Measurements from ENCODE around the gene VWA8. TPM values are rescaled to one million over a fixed set of nuclear protein-coding genes. Genes with fewer than 3 reads are reported as not detected.
"Not testable (repeated sequence)": the region's sequence is repeated elsewhere in the genome, so short reads cannot be mapped to it uniquely, and the experiment has no call there.

Gene VWA8
- total and polyA plus RNA-seq, 8 donors = 11.9 to 24.4 (median 14.4) TPM

- H3K27ac ChIP-seq = no peak overlapping the region
- H3K4me3 ChIP-seq = no peak overlapping the region
- TF ChIP-seq CTCF (IDR thresholded peaks at IDR 0.05) = no peak
- DNase-seq = no peak
- no peaks in the 10 kb centered on the region for H3K36me3 ChIP-seq
- intact Hi-C loops (cut with DNase I) = loop anchor here in 1 of 2 donors (10.0 kb wide), 1 partner anchor 187 kb away; the partner anchor contains the start of gene RGCC
- H3K4me1 ChIP-seq = peaks cover 11 to 24% of the 10 kb centered on the region in 2 donors
- ATAC-seq = no peak
- no peaks in the 10 kb centered on the region for H3K27me3 ChIP-seq
- H3K9me3 ChIP-seq = no peaks in the 10 kb centered on the region
Observed at GRCh38 chr13:41641961-41642360, 318.9 kb downstream of the VWA8 start.

- no peak for ATAC-seq
- intact Hi-C loops (cut with DNase I) = loop anchor here in 1 of 2 donors (10.0 kb wide), 1 partner anchor 187 kb away; the partner anchor contains the start of gene RGCC
Observed at GRCh38 chr13:41641429-41641828, 319.5 kb downstream of the VWA8 start.

GRCh38 chr13:41639955-41640780, 320.7 kb downstream of the VWA8 start:
- peaks cover 3 to 10% of the 10 kb centered on the region in 2 donors for H3K4me1 ChIP-seq
- ATAC-seq (peak; percentile 47), DNase-seq (no peak)
- H3K9me3 ChIP-seq = no peaks in the 10 kb centered on the region
- TF ChIP-seq CTCF (IDR thresholded peaks at IDR 0.05) = no peak
- no peak overlapping the region for H3K4me3 ChIP-seq
- H3K36me3 ChIP-seq = no peaks in the 10 kb centered on the region
- intact Hi-C loops (cut with DNase I) = loop anchor here in 1 of 2 donors (10.0 kb wide), 1 partner anchor 185 kb away; the partner anchor contains the start of gene RGCC
- H3K27ac ChIP-seq = peak overlapping the region; percentile 23 to 40
- no peaks in the 10 kb centered on the region for H3K27me3 ChIP-seq

More at GRCh38 chr13:41641429-41641828, 319.5 kb downstream of the VWA8 start:
- peaks cover 11 to 23% of the 10 kb centered on the region in 2 donors for H3K4me1 ChIP-seq
- H3K9me3 ChIP-seq = no peaks in the 10 kb centered on the region
- TF ChIP-seq CTCF (IDR thresholded peaks at IDR 0.05) = no peak
- no peaks in the 10 kb centered on the region for H3K27me3 ChIP-seq
- no peaks in the 10 kb centered on the region for H3K36me3 ChIP-seq
- H3K4me3 ChIP-seq = no peak overlapping the region
- no peak for DNase-seq
- H3K27ac ChIP-seq = peak overlapping the region in 1 of 2 donors; percentile 23

GRCh38 chr13:41639237-41639904, 321.5 kb downstream of the VWA8 start:
- Histone ChIP-seq H3K9me3 (no peaks in the 10 kb centered on the region), H3K27me3 (no peaks in the 10 kb centered on the region), H3K4me1 (peaks cover 3% of the 10 kb centered on the region in 2 donors), H3K36me3 (no peaks in the 10 kb centered on the region), H3K27ac (peak overlapping the region; percentile 9 to 40), H3K4me3 (no peak overlapping the region)
- intact Hi-C loops (cut with DNase I) = no loop called here
- no peak for TF ChIP-seq CTCF (IDR thresholded peaks at IDR 0.05)
- ATAC-seq = no peak
- no peak for DNase-seq

- no peak for DNase-seq
- no peaks in the 10 kb centered on the region for H3K9me3 ChIP-seq
- peaks cover 0 to 3% of the 10 kb centered on the region in 2 donors for H3K4me1 ChIP-seq
- intact Hi-C loops (cut with DNase I) = no loop called here
- no peak overlapping the region for H3K27ac ChIP-seq
- TF ChIP-seq CTCF (IDR thresholded peaks at IDR 0.05) = no peak
- H3K4me3 ChIP-seq = no peak overlapping the region
- no peaks in the 10 kb centered on the region for H3K36me3 ChIP-seq
- H3K27me3 ChIP-seq = no peaks in the 10 kb centered on the region
- ATAC-seq = no peak
Observed at GRCh38 chr13:41637586-41637985, 323.3 kb downstream of the VWA8 start.

- intact Hi-C loops (cut with DNase I); H3K36me3 ChIP-seq; ATAC-seq; DNase-seq; H3K27ac ChIP-seq; H3K27me3 ChIP-seq; H3K4me3 ChIP-seq; H3K9me3 ChIP-seq; H3K4me1 ChIP-seq: not testable (repeated sequence)
Observed at GRCh38 chr13:41637032-41637431, 323.9 kb downstream of the VWA8 start.

GRCh38 chr13:41636590-41636989, 324.3 kb downstream of the VWA8 start:
- H3K4me3 ChIP-seq; H3K9me3 ChIP-seq; H3K27ac ChIP-seq; H3K36me3 ChIP-seq; DNase-seq; H3K4me1 ChIP-seq; ATAC-seq; H3K27me3 ChIP-seq; intact Hi-C loops (cut with DNase I): not testable (repeated sequence)
